HCT116 (cell line): ENCODE results near the gene TTC36. TPM values are rescaled to one million over a fixed set of nuclear protein-coding genes. Genes with fewer than 3 reads are reported as not detected.
A peak's percentile ranks its signal among the peaks of the same experiment; 100 is the strongest.

Experiments used
- ATAC-seq: fragments of 200-7000 bp; cut with Tn5 transposase; 2 replicates; pipeline ENCODE4 v1.9.1; 2020; ENCODE audit warnings: mild to moderate bottlenecking, moderate library complexity
- BruUV-seq: library from RNA; stranded (reverse); fragments of 400-500 nt; replicated peaks from 2 replicates; lab custom pipeline; 2021; lab: Mats Ljungman, UMichigan
- CTCF ChIA-PET: fragments of 300-600 bp; sonication (Branson Sonifier 250); formaldehyde crosslinking; loops from one replicate; lab custom pipeline; 2021; ENCODE audit warnings: antibody characterized with exemption; lab: Charles Lee
- POLR2A ChIA-PET: fragments of 300-600, 350-600 bp; sonication (Branson Sonifier 250); formaldehyde crosslinking; loops from one replicate; lab custom pipeline; 2021; ENCODE audit warnings: antibody characterized with exemption; lab: Charles Lee
- RAD21 ChIA-PET, 2 experiments: fragments of 300-600 bp; sonication (Branson Sonifier 250); formaldehyde crosslinking; loops; one replicate each; lab custom pipeline; 2023; ENCODE audit warnings: low total read pairs in 2 of 2; ENCODE audit not compliant: uncharacterized antibody in 2 of 2, unreplicated experiment in 2 of 2, low non-redundant PET in 1 of 2; lab: Charles Lee
- DNase-seq: peaks from one replicate; pipeline ENCODE4 v3.0.0-alpha.2; 2010; ENCODE audit warnings: low read depth, low spot score
- H2AFZ ChIP-seq: fragments of 200-600 bp; shearing (Covaris generic), sonication (generic); 2 replicates; pipeline ENCODE4 v1.6.1; 2017; ENCODE audit warnings: low read depth, mixed run types, mixed read lengths, antibody characterized with exemption, low read length; ENCODE audit not compliant: poor library complexity, severe bottlenecking
- H3K27ac ChIP-seq: 2 replicates; pipeline ENCODE4 v1.5.1; 2012; ENCODE audit warnings: low read depth, low read length
- H3K27me3 ChIP-seq: fragments of 200-600 bp; sonication (generic); 2 replicates; pipeline ENCODE4 v1.6.1; 2016; ENCODE audit warnings: mixed run types, low read length, mixed read lengths; ENCODE audit not compliant: insufficient read depth
- H3K36me3 ChIP-seq, 2 experiments: fragments of 200-500 bp in 1 of 2; fragments of 200-600 bp in 1 of 2; sonication (Bioruptor generic) in 1 of 2; sonication (generic) in 1 of 2; 2 replicates each; pipeline versions ENCODE4 v1.5.1 to v1.6.1; 2014 to 2016; ENCODE audit warnings: low read length in 2 of 2, inconsistent platforms in 1 of 2, mixed read lengths in 1 of 2, mixed run types in 1 of 2; ENCODE audit not compliant: insufficient read depth in 2 of 2, control insufficient read depth in 1 of 2
- H3K4me1 ChIP-seq, 2 experiments: fragments of 200-600 bp in 1 of 2; sonication (generic) in 1 of 2; 2 replicates each; pipeline versions ENCODE4 v1.5.1 to v1.6.1; 2012 to 2017; ENCODE audit warnings: low read length in 2 of 2, inconsistent platforms in 1 of 2, mild to moderate bottlenecking in 1 of 2, mixed read lengths in 1 of 2, mixed run types in 1 of 2, moderate library complexity in 1 of 2; ENCODE audit not compliant: insufficient read depth in 2 of 2, control insufficient read depth in 1 of 2
- H3K4me2 ChIP-seq: fragments of 200-600 bp; sonication (generic); 2 replicates; pipeline ENCODE4 v1.6.1; 2017; ENCODE audit warnings: mixed run types, low read length, mixed read lengths
- H3K4me3 ChIP-seq, 2 experiments: fragments of 200-600 bp in 1 of 2; sonication (generic) in 1 of 2; replicated peaks in 1 of 2; 2 replicates each; pipeline ENCODE4 v1.5.1; 2011 to 2016; ENCODE audit warnings: low read length in 2 of 2, control low read depth in 1 of 2, low read depth in 1 of 2, mild to moderate bottlenecking in 1 of 2, mixed read lengths in 1 of 2, mixed run types in 1 of 2
- H3K79me2 ChIP-seq: fragments of 200-600 bp; sonication (generic); 2 replicates; pipeline ENCODE4 v1.6.1; 2017; ENCODE audit warnings: mild to moderate bottlenecking, mixed run types, low read length, moderate library complexity, mixed read lengths; ENCODE audit not compliant: insufficient read depth
- H3K9ac ChIP-seq: fragments of 200-600 bp; sonication (generic); 2 replicates; pipeline ENCODE4 v1.6.1; 2016; ENCODE audit warnings: low read length, mixed read lengths
- H3K9me2 ChIP-seq: fragments of 200-600 bp; sonication (generic), shearing (Covaris generic); 2 replicates; pipeline ENCODE4 v1.6.1; 2017; ENCODE audit warnings: mixed run types, mild to moderate bottlenecking, moderate library complexity; ENCODE audit not compliant: insufficient read depth
- H3K9me3 ChIP-seq, 2 experiments: fragments of 200-500 bp in 1 of 2; fragments of 200-600 bp in 1 of 2; sonication (Bioruptor generic) in 1 of 2; sonication (generic) in 1 of 2; 2 replicates each; pipeline ENCODE4 v1.6.1; 2014 to 2017; ENCODE audit warnings: low read length in 2 of 2, mixed read lengths in 2 of 2, inconsistent platforms in 1 of 2, low read depth in 1 of 2, mild to moderate bottlenecking in 1 of 2, mixed run types in 1 of 2, moderate library complexity in 1 of 2; ENCODE audit not compliant: control insufficient read depth in 1 of 2, insufficient read depth in 1 of 2
- H4K20me1 ChIP-seq: fragments of 200-600 bp; sonication (generic), shearing (Covaris generic); 2 replicates; pipeline ENCODE4 v1.6.1; 2017; ENCODE audit warnings: mixed run types, mild to moderate bottlenecking, moderate library complexity; ENCODE audit not compliant: insufficient read depth
- CEBPB ChIP-seq: IDR thresholded peaks from 2 replicates; pipeline ENCODE4 v1.6.1; 2012; ENCODE audit warnings: low read depth
- CTCF ChIP-seq, 3 experiments: fragments of 200-600 bp in 1 of 3; sonication (generic) in 1 of 3; IDR thresholded peaks in 2 of 3; conservative IDR thresholded peaks in 1 of 3; 2 replicates each; pipeline ENCODE4 v1.5.1; 2012 to 2017; ENCODE audit warnings: low read depth in 2 of 3, low read length in 2 of 3, antibody characterized with exemption in 1 of 3, borderline replicate concordance in 1 of 3, control low read depth in 1 of 3, mild to moderate bottlenecking in 1 of 3, mixed read lengths in 1 of 3, mixed run types in 1 of 3, moderate library complexity in 1 of 3; ENCODE audit not compliant: insufficient read depth in 1 of 3
- EGR1 ChIP-seq: IDR thresholded peaks from 2 replicates; pipeline ENCODE4 v1.6.1; 2012; ENCODE audit warnings: low read depth
- EZH2 ChIP-seq: fragments of 200-600 bp; sonication (generic); IDR thresholded peaks from 2 replicates; pipeline ENCODE4 v1.6.1; 2017; ENCODE audit warnings: antibody characterized with exemption, mixed run types
- EZH2phosphoT487 ChIP-seq: fragments of 200-600 bp; IDR thresholded peaks from 2 replicates; pipeline ENCODE4 v1.6.1; 2018; ENCODE audit warnings: antibody characterized with exemption, borderline replicate concordance
- JUND ChIP-seq: IDR thresholded peaks from 2 replicates; pipeline ENCODE4 v1.6.1; 2012
- RAD21 ChIP-seq: IDR thresholded peaks from 2 replicates; pipeline ENCODE4 v1.6.1; 2012; ENCODE audit warnings: low read depth, mild to moderate bottlenecking
- SRF ChIP-seq: IDR thresholded peaks from 2 replicates; pipeline ENCODE4 v1.6.1; 2012; ENCODE audit warnings: low read depth
- ZFX ChIP-seq: fragments of 450-650 bp; IDR thresholded peaks from 2 replicates; pipeline ENCODE4 v1.6.1; 2017
- intact Hi-C: fragments of 100-400 bp; cut with micrococcal nuclease; formaldehyde crosslinking; loops from 2 replicates; pipeline ENCODE4 v1.10.0; 2022
- total RNA-seq: library from RNA; stranded (reverse); gene quantifications from one replicate; pipeline ENCODE4 v1.2.1, GENCODE V29; 2021; ENCODE audit not compliant: unreplicated experiment

Gene TTC36
- total RNA-seq, 1 experiment from 2014 or later = 0.47 TPM

DNA sequence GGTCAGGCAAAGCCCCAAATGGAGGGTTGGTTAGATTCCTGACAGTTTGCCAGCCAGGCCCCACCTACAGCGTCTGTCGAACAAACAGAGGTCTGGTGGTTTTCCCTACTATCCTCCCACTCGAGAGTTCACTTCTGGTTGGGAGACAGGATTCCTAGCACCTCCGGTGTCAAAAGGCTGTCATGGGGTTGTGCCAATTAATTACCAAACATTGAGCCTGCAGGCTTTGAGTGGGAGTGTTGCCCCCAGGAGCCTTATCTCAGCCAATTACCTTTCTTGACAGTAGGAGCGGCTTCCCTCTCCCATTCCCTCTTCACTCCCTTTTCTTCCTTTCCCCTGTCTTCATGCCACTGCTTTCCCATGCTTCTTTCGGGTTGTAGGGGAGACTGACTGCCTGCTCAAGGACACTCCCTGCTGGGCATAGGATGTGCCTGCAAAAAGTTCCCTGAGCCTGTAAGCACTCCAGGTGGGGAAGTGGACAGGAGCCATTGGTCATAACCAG, 4.7 kb upstream of the TTC36 start:
- H3K9me3 ChIP-seq = no peaks in the 10 kb centered on the region
- no peaks in the 10 kb centered on the region for H3K9me2 ChIP-seq
- intact Hi-C loops = no loop called here
- H4K20me1 ChIP-seq = no peaks in the 10 kb centered on the region
- DNase-seq (no peak), ATAC-seq (peak; percentile 93)
- BruUV-seq = no TSS peak
- H3K79me2 ChIP-seq = no peaks in the 10 kb centered on the region
- H3K27me3 ChIP-seq = no peaks in the 10 kb centered on the region
- peaks cover 20 to 33% of the 10 kb centered on the region in 2 experiments; a peak in 3 of 4 replicates for H3K36me3 ChIP-seq
- no peak overlapping the region for H3K27ac ChIP-seq
- H2AFZ ChIP-seq = no peak overlapping the region
- POLR2A ChIA-PET = no interaction called here
- no peak overlapping the region for H3K4me3 ChIP-seq
- no peak overlapping the region for H3K9ac ChIP-seq
- CTCF ChIA-PET = interaction anchor here (1.2 kb wide), 1 partner anchor 227 kb away, joined by 3 read pairs; no protein-coding TSS in a partner anchor
- no peaks in the 10 kb centered on the region; a peak in 1 of 4 replicates for H3K4me1 ChIP-seq
- RAD21 ChIA-PET = no interaction called here
- no peak overlapping the region for H3K4me2 ChIP-seq
- no peak for TF ChIP-seq SRF
- TF ChIP-seq CEBPB = no peak
- TF ChIP-seq JUND = no peak
- no peak for TF ChIP-seq ZFX
- no peak for TF ChIP-seq EZH2
- peak; percentile 40; the same call in 1 of the 2 replicates for TF ChIP-seq RAD21
- no peak for TF ChIP-seq EZH2phosphoT487
- TF ChIP-seq CTCF (IDR thresholded peaks at IDR 0.05 in 2 of 3, conservative IDR thresholded peaks at IDR 0.05 in 1 of 3; ENCODE audit: borderline replicate concordance in 1 of 3, insufficient read depth in 1 of 3, low read depth in 2 of 3, low read length in 2 of 3) = peak; percentile 15 to 66 (median 53); a peak in 5 of 6 replicates

DNA sequence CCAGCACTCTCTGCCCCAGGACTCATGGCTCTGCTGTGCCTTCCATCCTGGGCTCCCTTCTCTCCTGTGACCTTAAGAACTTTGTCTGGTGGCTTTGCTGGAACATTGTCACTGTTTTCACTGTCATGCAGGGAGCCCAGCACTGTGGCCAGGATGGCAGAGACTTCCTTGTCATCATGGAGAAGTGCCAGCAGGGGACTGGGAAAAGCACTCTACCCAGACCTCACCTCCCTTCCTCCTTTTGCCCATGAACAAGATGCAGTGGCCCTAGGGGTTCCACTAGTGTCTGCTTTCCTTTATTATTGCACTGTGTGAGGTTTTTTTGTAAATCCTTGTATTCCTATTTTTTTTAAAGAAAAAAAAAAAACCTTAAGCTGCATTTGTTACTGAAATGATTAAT, 2.9 kb upstream of the TTC36 start:
- no peak overlapping the region for H3K4me2 ChIP-seq
- H3K9me2 ChIP-seq = no peaks in the 10 kb centered on the region
- H2AFZ ChIP-seq = no peak overlapping the region
- no peaks in the 10 kb centered on the region for H4K20me1 ChIP-seq
- H3K4me3 ChIP-seq = no peak overlapping the region
- no peak overlapping the region for H3K27ac ChIP-seq
- H3K4me1 ChIP-seq = peaks cover under 1 to 2% of the 10 kb centered on the region in 2 experiments; a peak in 3 of 4 replicates
- CTCF ChIA-PET = no interaction called here
- TF ChIP-seq EGR1 = no peak
- POLR2A ChIA-PET = no interaction called here
- H3K9me3 ChIP-seq = no peaks in the 10 kb centered on the region
- H3K27me3 ChIP-seq = no peaks in the 10 kb centered on the region
- peaks cover 13 to 31% of the 10 kb centered on the region in 2 experiments; a peak in 3 of 4 replicates for H3K36me3 ChIP-seq
- no peak overlapping the region for H3K9ac ChIP-seq
- RAD21 ChIA-PET = interaction anchor here in 1 of 2 experiments (0.6 kb wide), 1 partner anchor 240 kb away, joined by 4 read pairs; no protein-coding TSS in a partner anchor
- DNase-seq (no peak), ATAC-seq (no peak)
- intact Hi-C loops = no loop called here
- no TSS peak for BruUV-seq
- H3K79me2 ChIP-seq = no peaks in the 10 kb centered on the region
